Endothelial cell (in vitro differentiated cells): Measurements from ENCODE around the gene PLAC9. TPM values are rescaled to one million over a fixed set of nuclear protein-coding genes. Genes with fewer than 3 reads are reported as not detected.

ENCODE experiments used
- DNase-seq: peaks from one replicate; pipeline ENCODE4 v3.0.0; 2021; ENCODE audit warnings: low spot score
- H3K27ac Mint-ChIP-seq: one replicate; pipeline ENCODE4 v1.8.0; 2021; ENCODE audit warnings: mixed read lengths, inconsistent platforms; ENCODE audit not compliant: unreplicated experiment
- H3K27me3 Mint-ChIP-seq: one replicate; pipeline ENCODE4 v1.8.0; 2021; ENCODE audit warnings: mild to moderate bottlenecking, moderate library complexity, mixed read lengths, inconsistent platforms; ENCODE audit not compliant: unreplicated experiment
- H3K36me3 Mint-ChIP-seq: one replicate; pipeline ENCODE4 v1.8.0; 2021; ENCODE audit warnings: mild to moderate bottlenecking, low read depth, mixed read lengths, inconsistent platforms; ENCODE audit not compliant: unreplicated experiment
- H3K4me1 Mint-ChIP-seq: one replicate; pipeline ENCODE4 v1.8.0; 2021; ENCODE audit warnings: mild to moderate bottlenecking, mixed read lengths, inconsistent platforms; ENCODE audit not compliant: unreplicated experiment
- H3K4me3 Mint-ChIP-seq: one replicate; pipeline ENCODE4 v1.8.0; 2021; ENCODE audit warnings: mild to moderate bottlenecking, mixed read lengths, inconsistent platforms; ENCODE audit not compliant: unreplicated experiment
- H3K9me3 Mint-ChIP-seq: one replicate; pipeline ENCODE4 v1.8.0; 2021; ENCODE audit warnings: mixed read lengths, inconsistent platforms; ENCODE audit not compliant: unreplicated experiment
- CTCF ChIP-seq: fragments of 200-600 bp; sonication (generic); IDR thresholded peaks from one replicate; pipeline ENCODE4 v1.5.0; 2021; ENCODE audit warnings: antibody characterized with exemption; ENCODE audit not compliant: unreplicated experiment
- total RNA-seq: library from RNA; stranded (reverse); fragmentation: NEBNext Ultra II Directional; extraction: Animal tissue kit (Norgen Biotek cat#: 25700); gene quantifications from one replicate; pipeline ENCODE4 v1.2.1, GENCODE V29; 2021; ENCODE audit not compliant: unreplicated experiment

The PLAC9 gene
- total RNA-seq, 1 donor from 2014 or later, result not detected

- Mint-ChIP-seq H3K9me3 (no peaks in the 10 kb centered on the region), H3K27ac (no peak overlapping the region), H3K4me3 (no peak overlapping the region), H3K36me3 (peaks cover 40% of the 10 kb centered on the region), H3K4me1 (no peaks in the 10 kb centered on the region), H3K27me3 (peaks cover 14% of the 10 kb centered on the region)
- DNase-seq, result no peak
- no peak for TF ChIP-seq CTCF
These were observed 32.6 kb downstream of the PLAC9 start for GRCh38 chr10:80165173-80165572.

GRCh38 chr10:80166581-80167470, 34.3 kb downstream of the PLAC9 start:
- DNase-seq, result no peak
- TF ChIP-seq CTCF, result no peak
- Mint-ChIP-seq H3K9me3 (no peaks in the 10 kb centered on the region), H3K27ac (no peak overlapping the region), H3K36me3 (peaks cover 31% of the 10 kb centered on the region), H3K4me3 (no peak overlapping the region), H3K27me3 (peaks cover 11% of the 10 kb centered on the region), H3K4me1 (peaks cover 3% of the 10 kb centered on the region)

- no peak for DNase-seq
- Mint-ChIP-seq H3K27me3 (peaks cover 11% of the 10 kb centered on the region), H3K27ac (no peak overlapping the region), H3K4me3 (no peak overlapping the region), H3K36me3 (peaks cover 31% of the 10 kb centered on the region), H3K4me1 (peaks cover 7% of the 10 kb centered on the region), H3K9me3 (no peaks in the 10 kb centered on the region)
- no peak for TF ChIP-seq CTCF
These were observed 35.1 kb downstream of the PLAC9 start for GRCh38 chr10:80167471-80168161.

- peaks cover 7% of the 10 kb centered on the region for H3K4me1 Mint-ChIP-seq
These were observed 35.6 kb downstream of the PLAC9 start for GRCh38 chr10:80168162-80168511.

More at GRCh38 chr10:80168162-80168511, 35.6 kb downstream of the PLAC9 start:
- TF ChIP-seq CTCF, result no peak
- no peak overlapping the region for H3K4me3 Mint-ChIP-seq
- H3K9me3 Mint-ChIP-seq, result no peaks in the 10 kb centered on the region
- no peak for DNase-seq
- H3K27ac Mint-ChIP-seq, result no peak overlapping the region
- peaks cover 11% of the 10 kb centered on the region for H3K27me3 Mint-ChIP-seq
- peaks cover 28% of the 10 kb centered on the region for H3K36me3 Mint-ChIP-seq
